ENCODE data around the gene EXO5.
"Not testable (repeated sequence)": the region's sequence is repeated elsewhere in the genome, so short reads cannot be mapped to it uniquely, and the experiment has no call there.

Gene EXO5

GRCh38 chr1:40554807-40555206 lies 46.2 kb downstream of the EXO5 start:
- DNase-seq, result not testable (repeated sequence)

DNA sequence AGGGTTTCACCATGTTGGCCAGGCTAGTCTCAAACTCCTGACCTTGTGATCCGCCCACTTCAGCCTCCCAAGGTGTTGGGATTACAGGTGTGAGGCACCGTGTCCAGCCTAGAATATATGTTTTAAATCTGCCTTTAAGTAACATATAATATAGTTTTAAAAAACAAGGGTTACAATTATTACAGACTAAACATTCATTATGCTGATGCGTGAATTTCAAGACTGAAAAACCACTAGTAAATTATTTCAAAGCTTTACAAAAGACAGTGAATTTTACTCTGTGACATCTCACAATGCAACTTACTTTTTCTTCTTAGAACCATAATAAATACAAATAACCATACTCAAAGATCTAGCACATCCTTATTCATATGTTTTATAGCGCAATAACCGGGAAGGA lies 47.6 kb downstream of the EXO5 start:
- no peak for DNase-seq

DNA sequence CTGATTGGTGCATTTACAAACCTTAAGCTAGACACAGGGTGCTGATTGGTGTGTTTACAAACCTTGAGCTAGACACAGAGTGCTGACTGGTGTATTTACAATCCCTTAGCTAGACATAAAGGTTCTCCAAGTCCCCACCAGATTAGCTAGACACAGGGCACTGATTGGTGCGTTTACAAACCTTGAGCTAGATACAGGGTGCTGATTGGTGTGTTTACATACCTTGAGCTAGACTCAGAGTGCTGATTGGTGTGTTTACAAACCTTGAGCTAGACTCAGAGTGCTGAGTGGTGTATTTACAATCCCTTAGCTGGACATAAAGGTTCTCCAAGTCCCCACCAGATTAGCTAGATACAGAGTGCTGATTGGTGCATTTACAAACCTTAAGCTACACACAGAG lies 49.7 kb downstream of the EXO5 start:
- DNase-seq, result not testable (repeated sequence)

DNA sequence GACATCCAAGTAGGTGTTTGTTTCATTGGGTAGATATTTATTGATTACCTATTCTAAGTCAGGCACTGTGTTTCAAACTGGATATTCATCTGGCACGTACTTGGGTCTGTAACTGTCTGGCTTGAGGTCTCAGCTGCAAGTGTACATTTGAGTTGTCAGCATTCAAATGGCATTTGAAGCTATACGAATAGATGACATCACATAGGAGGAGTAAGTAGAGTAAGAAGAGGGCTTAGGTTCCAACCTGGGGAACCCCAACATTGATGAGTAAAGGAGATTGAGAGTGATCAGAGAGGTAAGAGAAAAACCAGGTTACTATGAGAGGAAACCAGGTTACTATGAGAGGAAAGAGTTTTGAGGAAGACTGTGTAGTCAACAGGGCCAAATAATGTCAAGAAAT lies 53.6 kb downstream of the EXO5 start:
- DNase-seq, result no peak

- no peak for DNase-seq
These were observed 54.7 kb downstream of the EXO5 start for GRCh38 chr1:40563266-40563665.

GRCh38 chr1:40564506-40564905 lies 55.9 kb downstream of the EXO5 start:
- DNase-seq, result no peak

DNA sequence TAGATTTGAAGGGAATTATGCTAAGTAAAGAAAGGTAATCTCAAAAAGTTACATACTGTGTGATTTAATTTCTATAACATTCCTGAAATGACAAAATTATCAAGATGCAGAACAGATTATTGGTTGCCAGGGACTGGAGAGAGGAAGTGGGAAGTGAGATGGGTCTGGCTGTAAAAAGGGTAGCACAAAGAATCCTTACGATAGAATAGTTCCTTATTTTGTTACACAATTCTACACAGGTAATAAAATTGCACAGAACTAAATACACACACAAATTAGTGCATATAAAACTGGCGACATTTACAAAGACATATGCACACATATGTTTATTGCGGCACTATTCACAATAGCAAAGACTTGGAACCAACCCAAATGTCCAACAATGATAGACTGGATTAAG lies 56.3 kb downstream of the EXO5 start:
- no peak for DNase-seq

Data from activated CD4-positive, CD25-positive, alpha-beta regulatory T cell treated with anti-CD3 and anti-CD28 coated beads, Interleukin-2, amount 50 U/mL, for 72 hours (primary cell).